ENCODE measurements around the gene PPP1R3G.

Gene PPP1R3G

DNA sequence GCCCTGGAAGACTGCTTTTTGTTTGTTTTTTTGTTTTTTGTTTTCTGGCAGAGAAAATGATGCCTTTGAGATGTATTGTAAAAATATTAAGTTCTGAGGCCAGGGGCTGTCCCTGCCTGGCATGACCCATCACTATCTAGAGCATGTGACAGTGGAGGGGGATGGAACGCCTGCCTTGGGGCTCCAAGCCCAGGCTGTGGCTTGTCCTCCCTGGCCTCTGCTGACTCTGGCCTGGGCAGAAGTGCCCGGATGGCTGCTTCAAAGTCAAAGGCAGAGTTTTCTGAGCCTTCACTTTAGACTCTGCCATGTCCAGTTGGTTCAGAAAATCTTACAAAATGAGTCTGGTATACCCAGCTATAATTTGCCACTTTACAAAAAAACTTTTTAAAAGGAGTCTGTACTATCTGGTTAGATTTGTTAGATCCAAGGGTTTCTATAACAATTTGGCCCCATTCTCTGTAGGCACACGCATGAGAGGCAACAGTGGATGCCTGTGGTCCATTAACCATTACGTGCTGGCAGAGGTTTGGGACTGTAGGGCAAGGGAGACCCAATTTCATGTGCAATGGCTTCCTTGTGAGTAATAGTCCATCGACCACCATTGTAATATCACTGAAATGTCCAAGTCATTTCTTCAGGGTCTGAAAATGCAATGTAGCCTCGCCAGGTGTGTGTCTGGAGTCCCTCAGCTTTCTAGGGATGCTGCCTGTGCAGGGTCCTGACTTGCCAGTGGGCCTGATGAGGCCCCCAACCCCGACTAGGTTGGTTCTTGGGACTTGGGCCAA lies 8.3 kb downstream of the PPP1R3G start:
- H3K4me3 ChIP-seq (ENCODE audit: low read depth, low read length) = no peak overlapping the region
- H3K36me3 ChIP-seq (ENCODE audit: control insufficient read depth, insufficient read depth, low read length) = no peaks in the 10 kb centered on the region
- H3K27me3 ChIP-seq (ENCODE audit: control insufficient read depth, insufficient read depth, low read length) = peaks cover 16% of the 10 kb centered on the region
- H3K27ac ChIP-seq (ENCODE audit: low read depth, low read length) = no peak overlapping the region
- no peak overlapping the region for H3K9ac ChIP-seq (ENCODE audit: low read length)
- H3K9me3 ChIP-seq (ENCODE audit: control insufficient read depth, insufficient read depth, low read depth, low read length) = no peaks in the 10 kb centered on the region
- H3K4me1 ChIP-seq (ENCODE audit: control insufficient read depth, insufficient read depth, low read length) = no peaks in the 10 kb centered on the region

GRCh38 chr6:5094327-5094726 lies 9.2 kb downstream of the PPP1R3G start:
- Histone ChIP-seq H3K27me3 (ENCODE audit: control insufficient read depth, insufficient read depth, low read length) (peaks cover 13% of the 10 kb centered on the region), H3K27ac (ENCODE audit: low read depth, low read length) (no peak overlapping the region), H3K36me3 (ENCODE audit: control insufficient read depth, insufficient read depth, low read length) (no peaks in the 10 kb centered on the region), H3K9me3 (ENCODE audit: control insufficient read depth, insufficient read depth, low read depth, low read length) (no peaks in the 10 kb centered on the region), H3K4me1 (ENCODE audit: control insufficient read depth, insufficient read depth, low read length) (no peaks in the 10 kb centered on the region), H3K4me3 (ENCODE audit: low read depth, low read length) (no peak overlapping the region), H3K9ac (ENCODE audit: low read length) (no peak overlapping the region)

GRCh38 chr6:5095236-5095635 lies 10.1 kb downstream of the PPP1R3G start:
- no peaks in the 10 kb centered on the region for H3K9me3 ChIP-seq (ENCODE audit: control insufficient read depth, insufficient read depth, low read depth, low read length)
- H3K27ac ChIP-seq (ENCODE audit: low read depth, low read length) = no peak overlapping the region
- H3K36me3 ChIP-seq (ENCODE audit: control insufficient read depth, insufficient read depth, low read length) = no peaks in the 10 kb centered on the region
- peaks cover 9% of the 10 kb centered on the region for H3K27me3 ChIP-seq (ENCODE audit: control insufficient read depth, insufficient read depth, low read length)
- H3K9ac ChIP-seq (ENCODE audit: low read length) = no peak overlapping the region
- H3K4me1 ChIP-seq (ENCODE audit: control insufficient read depth, insufficient read depth, low read length) = no peaks in the 10 kb centered on the region
- no peak overlapping the region for H3K4me3 ChIP-seq (ENCODE audit: low read depth, low read length)

DNA sequence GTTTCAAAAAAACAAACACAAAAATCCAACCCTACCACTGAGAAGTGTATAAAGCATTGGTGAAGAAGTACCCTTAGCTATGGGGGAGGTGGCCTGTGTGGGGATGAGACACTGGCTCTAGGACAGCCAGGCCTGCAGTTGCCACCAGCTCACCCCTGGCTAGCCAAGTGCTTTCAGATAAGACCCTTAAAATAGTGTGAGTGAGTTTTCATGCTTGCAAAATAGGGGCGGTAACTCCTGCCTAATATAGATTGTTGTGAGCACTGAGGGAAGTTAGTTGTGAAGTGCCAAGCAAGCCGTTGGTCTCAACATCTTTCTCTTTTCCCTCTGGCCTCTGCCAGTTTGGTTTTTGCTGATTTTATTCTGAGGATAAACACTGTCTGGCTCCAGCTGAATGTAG lies 11.3 kb downstream of the PPP1R3G start:
- Histone ChIP-seq H3K9me3 (ENCODE audit: control insufficient read depth, insufficient read depth, low read depth, low read length) (no peaks in the 10 kb centered on the region), H3K27ac (ENCODE audit: low read depth, low read length) (no peak overlapping the region), H3K4me1 (ENCODE audit: control insufficient read depth, insufficient read depth, low read length) (no peaks in the 10 kb centered on the region), H3K9ac (ENCODE audit: low read length) (no peak overlapping the region), H3K36me3 (ENCODE audit: control insufficient read depth, insufficient read depth, low read length) (no peaks in the 10 kb centered on the region), H3K27me3 (ENCODE audit: control insufficient read depth, insufficient read depth, low read length) (peaks cover 4% of the 10 kb centered on the region; the same call in 1 of the 2 replicates), H3K4me3 (ENCODE audit: low read depth, low read length) (no peak overlapping the region)

DNA sequence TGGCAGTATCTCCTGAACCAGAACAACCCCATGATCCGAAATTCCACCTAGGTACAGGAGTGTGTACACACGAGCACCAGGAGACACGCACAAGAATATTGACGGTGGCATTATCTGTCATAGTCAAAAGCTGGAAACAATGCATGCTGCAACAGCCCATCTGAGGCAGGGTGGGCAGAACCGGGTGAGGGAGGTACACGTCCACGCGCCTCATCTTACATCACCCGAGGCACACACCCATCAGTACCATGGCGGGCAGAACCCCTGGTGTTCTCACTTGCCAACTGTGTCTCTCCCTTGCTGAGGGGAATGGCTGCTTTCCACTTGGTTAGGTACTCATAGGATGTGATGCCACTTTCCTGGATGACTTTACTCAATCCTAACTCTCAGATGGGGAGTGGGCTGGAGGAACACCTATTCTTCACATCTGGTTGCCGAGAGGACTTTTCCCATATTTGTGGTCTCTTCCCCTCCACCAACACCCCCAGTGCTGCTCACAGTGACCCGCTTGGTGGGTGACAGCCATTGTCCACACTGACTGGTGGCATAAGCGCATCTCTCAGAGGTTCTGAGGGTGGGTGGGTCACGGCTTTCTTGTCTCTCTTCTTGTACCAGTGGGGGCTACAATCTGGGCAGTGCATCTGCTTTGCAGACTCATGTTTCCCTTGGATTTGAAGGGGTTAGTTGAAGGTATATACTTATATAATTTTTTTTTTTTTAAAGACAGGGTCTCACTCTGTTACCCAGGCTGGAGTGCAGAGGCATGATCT lies 13.5 kb downstream of the PPP1R3G start:
- Histone ChIP-seq H3K27me3 (ENCODE audit: control insufficient read depth, insufficient read depth, low read length) (no peaks in the 10 kb centered on the region), H3K4me3 (ENCODE audit: low read depth, low read length) (no peak overlapping the region), H3K4me1 (ENCODE audit: control insufficient read depth, insufficient read depth, low read length) (no peaks in the 10 kb centered on the region), H3K9me3 (ENCODE audit: control insufficient read depth, insufficient read depth, low read depth, low read length) (no peaks in the 10 kb centered on the region), H3K9ac (ENCODE audit: low read length) (no peak overlapping the region), H3K27ac (ENCODE audit: low read depth, low read length) (no peak overlapping the region), H3K36me3 (ENCODE audit: control insufficient read depth, insufficient read depth, low read length) (no peaks in the 10 kb centered on the region)

DNA sequence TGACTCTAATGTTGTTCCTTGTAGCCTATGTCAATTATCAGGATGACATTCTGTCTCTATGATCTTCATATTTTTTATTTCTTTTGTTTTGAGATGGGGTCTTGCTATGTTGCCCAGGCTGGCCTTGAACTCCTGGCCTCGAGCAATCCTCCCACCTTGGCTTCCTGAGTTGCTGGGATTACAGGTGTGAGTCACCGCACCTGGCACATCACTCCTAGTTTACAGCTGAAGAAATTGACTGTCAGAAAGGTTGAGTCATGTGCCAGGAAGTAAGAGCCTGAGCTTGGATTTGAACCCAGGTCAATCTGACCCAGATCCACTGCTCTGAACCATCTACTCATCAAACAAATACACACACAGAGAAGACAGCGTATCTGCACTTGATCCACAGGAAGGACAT lies 14.4 kb downstream of the PPP1R3G start:
- H3K9me3 ChIP-seq (ENCODE audit: control insufficient read depth, insufficient read depth, low read depth, low read length) = no peaks in the 10 kb centered on the region
- no peak overlapping the region for H3K4me3 ChIP-seq (ENCODE audit: low read depth, low read length)
- H3K27ac ChIP-seq (ENCODE audit: low read depth, low read length) = no peak overlapping the region

GRCh38 chr6:5100806-5101205 lies 15.7 kb downstream of the PPP1R3G start:
- H3K4me1 ChIP-seq (ENCODE audit: control insufficient read depth, insufficient read depth, low read length) = no peaks in the 10 kb centered on the region
- no peaks in the 10 kb centered on the region for H3K36me3 ChIP-seq (ENCODE audit: control insufficient read depth, insufficient read depth, low read length)
- H3K27me3 ChIP-seq (ENCODE audit: control insufficient read depth, insufficient read depth, low read length) = no peaks in the 10 kb centered on the region
- H3K9me3 ChIP-seq (ENCODE audit: control insufficient read depth, insufficient read depth, low read depth, low read length) = no peaks in the 10 kb centered on the region
- no peak overlapping the region for H3K4me3 ChIP-seq (ENCODE audit: low read depth, low read length)
- no peak overlapping the region for H3K9ac ChIP-seq (ENCODE audit: low read length)
- H3K27ac ChIP-seq (ENCODE audit: low read depth, low read length) = no peak overlapping the region

More for the DNA sequence above, 14.4 kb downstream of the PPP1R3G start:
- Histone ChIP-seq H3K4me1 (ENCODE audit: control insufficient read depth, insufficient read depth, low read length) (no peaks in the 10 kb centered on the region), H3K27me3 (ENCODE audit: control insufficient read depth, insufficient read depth, low read length) (no peaks in the 10 kb centered on the region), H3K36me3 (ENCODE audit: control insufficient read depth, insufficient read depth, low read length) (no peaks in the 10 kb centered on the region), H3K9ac (ENCODE audit: low read length) (no peak overlapping the region)

DNA sequence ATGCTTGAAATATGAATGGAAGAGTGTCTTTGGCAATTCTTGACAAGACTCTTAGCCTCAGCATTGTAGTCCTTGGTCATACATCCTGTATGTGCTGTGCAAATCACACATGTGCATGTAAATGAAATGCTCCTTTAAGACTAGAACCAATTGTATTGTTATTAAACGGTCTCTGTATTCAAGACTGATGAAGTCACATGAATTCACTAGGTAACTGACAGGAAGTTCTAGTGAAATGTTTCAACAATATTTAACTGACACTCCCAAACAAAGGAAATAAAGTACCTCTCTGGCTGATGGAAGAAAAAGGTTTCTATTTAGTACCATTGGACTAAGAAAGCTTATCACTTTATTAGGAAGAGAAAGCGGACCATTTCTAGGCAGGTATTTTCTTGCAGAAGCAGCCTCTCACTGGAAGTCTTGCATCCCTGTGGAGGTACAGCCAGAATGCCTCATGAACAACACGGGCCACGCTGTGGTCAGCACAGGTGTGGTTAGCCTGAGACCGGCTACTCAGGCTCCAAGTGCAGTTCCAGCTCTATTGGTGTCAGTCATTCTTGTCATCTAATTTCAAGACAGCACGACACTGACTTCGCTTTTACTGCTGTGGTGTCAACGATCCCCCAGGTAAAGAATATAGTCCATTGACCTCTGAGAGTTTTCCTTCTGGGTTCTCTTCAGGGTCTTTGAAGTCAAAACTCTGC lies 17.3 kb downstream of the PPP1R3G start:
- Histone ChIP-seq H3K27ac (ENCODE audit: low read depth, low read length) (no peak overlapping the region), H3K36me3 (ENCODE audit: control insufficient read depth, insufficient read depth, low read length) (no peaks in the 10 kb centered on the region), H3K4me1 (ENCODE audit: control insufficient read depth, insufficient read depth, low read length) (no peaks in the 10 kb centered on the region), H3K9me3 (ENCODE audit: control insufficient read depth, insufficient read depth, low read depth, low read length) (no peaks in the 10 kb centered on the region), H3K4me3 (ENCODE audit: low read depth, low read length) (no peak overlapping the region), H3K9ac (ENCODE audit: low read length) (no peak overlapping the region), H3K27me3 (ENCODE audit: control insufficient read depth, insufficient read depth, low read length) (no peaks in the 10 kb centered on the region)

GRCh38 chr6:5103250-5103649 lies 18.1 kb downstream of the PPP1R3G start:
- Histone ChIP-seq H3K27me3 (ENCODE audit: control insufficient read depth, insufficient read depth, low read length) (no peaks in the 10 kb centered on the region), H3K9me3 (ENCODE audit: control insufficient read depth, insufficient read depth, low read depth, low read length) (no peaks in the 10 kb centered on the region), H3K4me1 (ENCODE audit: control insufficient read depth, insufficient read depth, low read length) (no peaks in the 10 kb centered on the region), H3K36me3 (ENCODE audit: control insufficient read depth, insufficient read depth, low read length) (no peaks in the 10 kb centered on the region), H3K27ac (ENCODE audit: low read depth, low read length) (no peak overlapping the region), H3K4me3 (ENCODE audit: low read depth, low read length) (no peak overlapping the region), H3K9ac (ENCODE audit: low read length) (no peak overlapping the region)

GRCh38 chr6:5104667-5105066 lies 19.5 kb downstream of the PPP1R3G start:
- Histone ChIP-seq H3K9me3 (ENCODE audit: control insufficient read depth, insufficient read depth, low read depth, low read length) (no peaks in the 10 kb centered on the region), H3K4me1 (ENCODE audit: control insufficient read depth, insufficient read depth, low read length) (no peaks in the 10 kb centered on the region), H3K4me3 (ENCODE audit: low read depth, low read length) (no peak overlapping the region), H3K36me3 (ENCODE audit: control insufficient read depth, insufficient read depth, low read length) (no peaks in the 10 kb centered on the region), H3K27me3 (ENCODE audit: control insufficient read depth, insufficient read depth, low read length) (no peaks in the 10 kb centered on the region), H3K9ac (ENCODE audit: low read length) (no peak overlapping the region), H3K27ac (ENCODE audit: low read depth, low read length) (no peak overlapping the region)

GRCh38 chr6:5105146-5105545 lies 20.0 kb downstream of the PPP1R3G start:
- Histone ChIP-seq H3K4me1 (ENCODE audit: control insufficient read depth, insufficient read depth, low read length) (no peaks in the 10 kb centered on the region), H3K27ac (ENCODE audit: low read depth, low read length) (no peak overlapping the region), H3K36me3 (ENCODE audit: control insufficient read depth, insufficient read depth, low read length) (no peaks in the 10 kb centered on the region), H3K27me3 (ENCODE audit: control insufficient read depth, insufficient read depth, low read length) (no peaks in the 10 kb centered on the region), H3K9me3 (ENCODE audit: control insufficient read depth, insufficient read depth, low read depth, low read length) (no peaks in the 10 kb centered on the region), H3K9ac (ENCODE audit: low read length) (no peak overlapping the region), H3K4me3 (ENCODE audit: low read depth, low read length) (no peak overlapping the region)
